NT2/D1 (cell line): ENCODE measurements around the gene CTDSPL2.

Experiments used
- SUZ12 ChIP-seq: IDR thresholded peaks from 2 replicates; pipeline ENCODE4 v1.6.1; 2011; ENCODE audit not compliant: insufficient read length, insufficient read depth; ENCODE audit errors: extremely low read depth
- ZNF274 ChIP-seq: IDR thresholded peaks from 2 replicates; pipeline ENCODE4 v1.6.1; 2011; ENCODE audit warnings: mild to moderate bottlenecking, low read depth, low read length

- TF ChIP-seq ZNF274 (no peak), SUZ12 (no peak)
Observed at GRCh38 chr15:44537735-44538240, 110.4 kb downstream of the CTDSPL2 start.
